Measurements from ENCODE around the gene ZBTB40.

The ZBTB40 gene

GRCh38 chr1:22534951-22535350, 83.3 kb downstream of the ZBTB40 start:
- peak; percentile 18 for DNase-seq

GRCh38 chr1:22535399-22535798, 83.7 kb downstream of the ZBTB40 start:
- DNase-seq: no peak

- no peak for DNase-seq
These were observed 84.9 kb downstream of the ZBTB40 start for GRCh38 chr1:22536506-22536905.

GRCh38 chr1:22537441-22538139, 85.9 kb downstream of the ZBTB40 start:
- no peak for DNase-seq

GRCh38 chr1:22539510-22540118, 88.0 kb downstream of the ZBTB40 start:
- DNase-seq: no peak

- DNase-seq: no peak
These were observed 88.7 kb downstream of the ZBTB40 start for GRCh38 chr1:22540337-22540736.

- DNase-seq: peak; percentile 36
These were observed 91.2 kb downstream of the ZBTB40 start for GRCh38 chr1:22542886-22543285.

GRCh38 chr1:22543679-22544078, 92.0 kb downstream of the ZBTB40 start:
- DNase-seq: no peak

- DNase-seq: no peak
These were observed 93.0 kb downstream of the ZBTB40 start for GRCh38 chr1:22544606-22545005.

GRCh38 chr1:22545141-22545540, 93.5 kb downstream of the ZBTB40 start:
- DNase-seq: no peak

GRCh38 chr1:22547186-22547817, 95.7 kb downstream of the ZBTB40 start:
- no peak for DNase-seq

GRCh38 chr1:22547818-22548462, 96.3 kb downstream of the ZBTB40 start:
- DNase-seq: no peak

- no peak for DNase-seq
These were observed 98.4 kb downstream of the ZBTB40 start for GRCh38 chr1:22550021-22550420.

- no peak for DNase-seq
These were observed 99.9 kb downstream of the ZBTB40 start for GRCh38 chr1:22551591-22551990.

GRCh38 chr1:22552021-22552420, 100.4 kb downstream of the ZBTB40 start:
- no peak for DNase-seq

GRCh38 chr1:22553104-22553880, 101.6 kb downstream of the ZBTB40 start:
- DNase-seq: no peak

GRCh38 chr1:22553991-22554522, 102.4 kb downstream of the ZBTB40 start:
- no peak for DNase-seq

GRCh38 chr1:22555371-22555656, 103.7 kb downstream of the ZBTB40 start:
- DNase-seq: no peak

- no peak for DNase-seq
These were observed 104.9 kb downstream of the ZBTB40 start for GRCh38 chr1:22556391-22557104.

GRCh38 chr1:22557341-22557950, 105.8 kb downstream of the ZBTB40 start:
- DNase-seq: no peak

Measured in DMS53 (cell line).